Mesenchymal stem cell (in vitro differentiated cells and primary cell): ENCODE measurements around the gene CYSLTR1.

Source experiments
- DNase-seq: peaks from one replicate; pipeline ENCODE4 v3.0.0-alpha.2; 2013
- H2AFZ ChIP-seq: one replicate; pipeline ENCODE4 v1.6.1; 2013; ENCODE audit warnings: low read depth, mild to moderate bottlenecking, control low read depth, inconsistent platforms, low read length, moderate library complexity
- H2AK5ac ChIP-seq: 2 replicates; pipeline ENCODE4 v1.6.1; 2013; ENCODE audit warnings: low read length, moderate library complexity, mild to moderate bottlenecking, inconsistent platforms; ENCODE audit not compliant: severe bottlenecking
- H2BK120ac ChIP-seq: one replicate; pipeline ENCODE4 v1.6.1; 2013; ENCODE audit warnings: low read depth, mild to moderate bottlenecking, inconsistent platforms, low read length, moderate library complexity
- H2BK12ac ChIP-seq, 2 experiments: one replicate each; pipeline ENCODE4 v1.6.1; 2013; ENCODE audit warnings: inconsistent platforms in 2 of 2, low read length in 2 of 2, mild to moderate bottlenecking in 2 of 2, moderate library complexity in 2 of 2, control low read depth in 1 of 2
- H2BK15ac ChIP-seq: one replicate; pipeline ENCODE4 v1.6.1; 2013; ENCODE audit warnings: mild to moderate bottlenecking, low read depth, inconsistent platforms; ENCODE audit not compliant: poor library complexity, severe bottlenecking
- H2BK5ac ChIP-seq: 2 replicates; pipeline ENCODE4 v1.6.1; 2013; ENCODE audit warnings: low read depth, mild to moderate bottlenecking, low read length, control low read depth, inconsistent platforms; ENCODE audit not compliant: poor library complexity, severe bottlenecking
- H3K14ac ChIP-seq, 2 experiments: one replicate each; pipeline ENCODE4 v1.6.1; 2013; ENCODE audit warnings: inconsistent platforms in 2 of 2, low read length in 2 of 2, control low read depth in 1 of 2, mild to moderate bottlenecking in 1 of 2, moderate library complexity in 1 of 2
- H3K18ac ChIP-seq, 2 experiments: one replicate each; pipeline ENCODE4 v1.6.1; 2013; ENCODE audit warnings: inconsistent platforms in 2 of 2, low read length in 2 of 2, control low read depth in 1 of 2, low read depth in 1 of 2, mild to moderate bottlenecking in 1 of 2
- H3K23ac ChIP-seq, 2 experiments: one replicate each; pipeline ENCODE4 v1.6.1; 2013; ENCODE audit warnings: inconsistent platforms in 2 of 2, low read length in 2 of 2, mild to moderate bottlenecking in 2 of 2, moderate library complexity in 2 of 2, control low read depth in 1 of 2
- H3K27ac ChIP-seq: 2 replicates; pipeline ENCODE4 v1.5.1; 2013; ENCODE audit warnings: mild to moderate bottlenecking, moderate library complexity, low read length, control low read depth, inconsistent platforms; ENCODE audit not compliant: poor library complexity, severe bottlenecking
- H3K27me3 ChIP-seq, 2 experiments: 2 replicates each; pipeline versions ENCODE4 v1.6.1 to v1.7.0; 2013; ENCODE audit warnings: low read length in 2 of 2, mild to moderate bottlenecking in 2 of 2, moderate library complexity in 2 of 2, control low read depth in 1 of 2, inconsistent platforms in 1 of 2; ENCODE audit not compliant: control insufficient read depth in 1 of 2, insufficient read depth in 1 of 2
- H3K36me3 ChIP-seq, 2 experiments: 2 replicates each; pipeline versions ENCODE4 v1.6.1 to v1.7.0; 2013; ENCODE audit warnings: low read length in 2 of 2, control low read depth in 1 of 2, inconsistent platforms in 1 of 2, low read depth in 1 of 2, mild to moderate bottlenecking in 1 of 2; ENCODE audit not compliant: insufficient read depth in 2 of 2, control insufficient read depth in 1 of 2
- H3K4ac ChIP-seq, 2 experiments: one replicate each; pipeline ENCODE4 v1.6.1; 2013; ENCODE audit warnings: inconsistent platforms in 2 of 2, low read length in 2 of 2, mild to moderate bottlenecking in 2 of 2, moderate library complexity in 2 of 2, control low read depth in 1 of 2, low read depth in 1 of 2
- H3K4me1 ChIP-seq: 2 replicates; pipeline ENCODE4 v1.6.1; 2013; ENCODE audit warnings: low read depth, low read length, control low read depth; ENCODE audit not compliant: control insufficient read depth, insufficient read depth
- H3K4me2 ChIP-seq: 2 replicates; pipeline ENCODE4 v1.6.1; 2013; ENCODE audit warnings: low read length, mild to moderate bottlenecking, inconsistent platforms; ENCODE audit not compliant: poor library complexity, severe bottlenecking
- H3K4me3 ChIP-seq, 2 experiments: 2 replicates each; pipeline versions ENCODE4 v1.5.1 to v1.7.0; 2013; ENCODE audit warnings: low read length in 2 of 2, mild to moderate bottlenecking in 2 of 2, control low read depth in 1 of 2, low read depth in 1 of 2; ENCODE audit not compliant: insufficient read depth in 1 of 2
- H3K79me1 ChIP-seq: replicated peaks from 2 replicates; pipeline ENCODE4 v1.6.1; 2013; ENCODE audit warnings: mild to moderate bottlenecking, control low read depth, low read length, inconsistent platforms; ENCODE audit not compliant: poor library complexity, severe bottlenecking
- H3K9ac ChIP-seq: 2 replicates; pipeline ENCODE4 v1.7.0; 2013; ENCODE audit warnings: mild to moderate bottlenecking, low read length, moderate library complexity
- H3K9me3 ChIP-seq: 2 replicates; pipeline ENCODE4 v1.7.0; 2013; ENCODE audit warnings: mild to moderate bottlenecking, low read length; ENCODE audit not compliant: control insufficient read depth
- H4K8ac ChIP-seq: one replicate; pipeline ENCODE4 v1.6.1; 2013; ENCODE audit warnings: inconsistent platforms, mild to moderate bottlenecking, low read length, moderate library complexity
- H4K91ac ChIP-seq: one replicate; pipeline ENCODE4 v1.6.1; 2013; ENCODE audit warnings: mild to moderate bottlenecking, low read length, inconsistent platforms
- WGBS: methylation state at CpG from one replicate; pipeline ENCODE4 v1.1.7; 2013; ENCODE audit warnings: mixed read lengths; 5-methylcytosine and 5-hydroxymethylcytosine counted together

The CYSLTR1 gene

DNA sequence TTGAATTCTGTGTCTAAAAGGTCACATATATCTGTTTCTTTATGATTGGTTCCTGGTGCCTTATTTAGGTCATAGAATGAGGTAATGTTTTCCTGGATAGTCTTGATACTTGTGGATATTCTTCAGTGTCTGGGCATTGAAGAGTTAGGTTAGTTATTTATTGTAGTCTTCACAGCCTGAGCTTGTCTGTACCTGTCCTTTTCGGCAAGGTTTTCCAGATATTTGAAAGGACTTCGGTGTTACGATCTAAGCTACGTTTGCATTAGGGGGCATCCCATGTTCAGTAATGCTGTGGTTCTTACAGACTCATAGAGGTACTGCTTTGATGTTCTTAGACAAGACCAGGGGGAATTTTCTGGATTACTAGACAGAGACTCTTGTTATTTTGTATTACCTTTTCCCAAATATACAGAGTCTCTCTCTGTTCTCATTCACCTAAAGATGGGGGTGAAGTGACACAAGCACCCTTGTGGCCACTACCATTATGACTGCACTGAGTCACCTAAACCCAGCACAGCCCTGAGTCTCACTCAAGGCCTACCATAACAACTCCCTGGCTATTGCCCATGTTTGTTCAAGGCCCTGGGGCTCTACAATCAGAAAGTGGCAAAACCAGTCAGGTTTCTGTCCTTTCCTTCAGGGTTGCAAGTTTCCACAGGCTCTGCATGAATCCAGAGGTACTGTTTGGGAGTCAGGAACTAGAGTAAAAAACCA lies 30.1 kb upstream of the CYSLTR1 start:
- Histone ChIP-seq H3K4ac (no peak overlapping the region), H3K4me3 (no peak overlapping the region), H4K8ac (no peak overlapping the region), H3K36me3 (no peaks in the 10 kb centered on the region), H3K27me3 (no peaks in the 10 kb centered on the region), H3K79me1 (no peaks in the 10 kb centered on the region), H3K4me1 (no peaks in the 10 kb centered on the region), H3K27ac (no peak overlapping the region), H2BK5ac (no peak overlapping the region), H3K9me3 (peaks cover 16% of the 10 kb centered on the region), H2AFZ (no peak overlapping the region), H2BK120ac (no peak overlapping the region), H3K18ac (no peak overlapping the region), H2BK15ac (no peak overlapping the region), H2AK5ac (no peak overlapping the region), H3K23ac (no peak overlapping the region), H4K91ac (no peak overlapping the region), H2BK12ac (no peak overlapping the region), H3K14ac (no peak overlapping the region), H3K4me2 (no peak overlapping the region), H3K9ac (no peak overlapping the region)
- no peak for DNase-seq
- WGBS = 63% methylated on average over 4 of the region's 4 CpGs

- Histone ChIP-seq H2BK120ac (no peak overlapping the region), H2AFZ (no peak overlapping the region), H2BK5ac (no peak overlapping the region), H3K23ac (no peak overlapping the region), H3K4ac (no peak overlapping the region), H3K36me3 (no peaks in the 10 kb centered on the region), H4K8ac (no peak overlapping the region), H3K4me3 (no peak overlapping the region), H3K4me1 (no peaks in the 10 kb centered on the region), H3K79me1 (no peaks in the 10 kb centered on the region), H4K91ac (no peak overlapping the region), H3K9ac (no peak overlapping the region), H2BK15ac (no peak overlapping the region), H3K9me3 (no peaks in the 10 kb centered on the region), H3K27ac (no peak overlapping the region), H3K18ac (no peak overlapping the region), H2AK5ac (no peak overlapping the region), H3K27me3 (no peaks in the 10 kb centered on the region), H2BK12ac (no peak overlapping the region), H3K14ac (no peak overlapping the region), H3K4me2 (no peak overlapping the region)
- DNase-seq = no peak
These were observed 6.1 kb upstream of the CYSLTR1 start for GRCh38 chrX:78333521-78333920.

GRCh38 chrX:78331708-78332107 lies 4.3 kb upstream of the CYSLTR1 start:
- no peak overlapping the region for H3K18ac ChIP-seq
- no peak overlapping the region for H2AFZ ChIP-seq
- H2BK120ac ChIP-seq = no peak overlapping the region
- no peak overlapping the region for H3K14ac ChIP-seq
- H2AK5ac ChIP-seq = no peak overlapping the region
- no peaks in the 10 kb centered on the region for H3K4me1 ChIP-seq
- H3K9ac ChIP-seq = no peak overlapping the region
- no peak overlapping the region for H3K23ac ChIP-seq
- H2BK5ac ChIP-seq = no peak overlapping the region
- no peak overlapping the region for H3K27ac ChIP-seq
- no peak overlapping the region for H3K4ac ChIP-seq
- no peak overlapping the region for H3K4me2 ChIP-seq
- H3K79me1 ChIP-seq = no peaks in the 10 kb centered on the region
- H3K27me3 ChIP-seq = peaks cover 0 to 7% of the 10 kb centered on the region in 2 experiments
- no peaks in the 10 kb centered on the region for H3K36me3 ChIP-seq
- WGBS = 80% methylated on average over 1 of the region's 1 CpG
- no peaks in the 10 kb centered on the region for H3K9me3 ChIP-seq
- no peak overlapping the region for H3K4me3 ChIP-seq
- no peak overlapping the region for H2BK12ac ChIP-seq
- H4K91ac ChIP-seq = no peak overlapping the region
- no peak for DNase-seq
- no peak overlapping the region for H2BK15ac ChIP-seq
- no peak overlapping the region for H4K8ac ChIP-seq

GRCh38 chrX:78330540-78330939 lies 3.1 kb upstream of the CYSLTR1 start:
- Histone ChIP-seq H3K9ac (no peak overlapping the region), H3K4me1 (no peaks in the 10 kb centered on the region), H4K8ac (no peak overlapping the region), H3K27me3 (peaks cover 0 to 7% of the 10 kb centered on the region in 2 experiments), H4K91ac (no peak overlapping the region), H2BK12ac (no peak overlapping the region), H2BK5ac (no peak overlapping the region), H3K14ac (no peak overlapping the region), H3K36me3 (no peaks in the 10 kb centered on the region), H3K18ac (no peak overlapping the region), H3K9me3 (no peaks in the 10 kb centered on the region), H3K79me1 (no peaks in the 10 kb centered on the region), H3K23ac (no peak overlapping the region), H2BK120ac (no peak overlapping the region), H2BK15ac (no peak overlapping the region), H2AK5ac (no peak overlapping the region), H2AFZ (no peak overlapping the region), H3K27ac (no peak overlapping the region), H3K4me2 (no peak overlapping the region), H3K4ac (no peak overlapping the region), H3K4me3 (no peak overlapping the region)
- WGBS = 41% methylated on average over 1 of the region's 1 CpG
- DNase-seq = no peak
